ENCODE results near the gene KRTAP4-8.
"Not testable (repeated sequence)": the region's sequence is repeated elsewhere in the genome, so short reads cannot be mapped to it uniquely, and the experiment has no call there.

KRTAP4-8 gene

GRCh38 chr17:41063449-41063848, 34.5 kb downstream of the KRTAP4-8 start:
- H3K36me3 Mint-ChIP-seq (ENCODE audit: low read depth): no peaks in the 10 kb centered on the region
- DNase-seq: no peak

GRCh38 chr17:41061964-41062363, 36.0 kb downstream of the KRTAP4-8 start:
- DNase-seq: no peak
- no peak for TF ChIP-seq CTCF (IDR thresholded peaks at IDR 0.05)
- peaks cover 4% of the 10 kb centered on the region for H3K9me3 Mint-ChIP-seq
- no peaks in the 10 kb centered on the region for H3K36me3 Mint-ChIP-seq (ENCODE audit: low read depth)
- no peak overlapping the region for H3K4me3 Mint-ChIP-seq
- no peak overlapping the region for H3K27ac Mint-ChIP-seq
- peaks cover 4% of the 10 kb centered on the region for H3K27me3 Mint-ChIP-seq (ENCODE audit: low read depth, poor library complexity)
- peaks cover 11% of the 10 kb centered on the region for H3K4me1 Mint-ChIP-seq

More at GRCh38 chr17:41063449-41063848, 34.5 kb downstream of the KRTAP4-8 start:
- Mint-ChIP-seq H3K4me1 (peaks cover 11% of the 10 kb centered on the region), H3K27ac (no peak overlapping the region), H3K4me3 (no peak overlapping the region), H3K9me3 (no peaks in the 10 kb centered on the region), H3K27me3 (ENCODE audit: low read depth, poor library complexity) (peaks cover 4% of the 10 kb centered on the region)
- TF ChIP-seq CTCF (IDR thresholded peaks at IDR 0.05): no peak

GRCh38 chr17:41060052-41060604, 37.8 kb downstream of the KRTAP4-8 start, which contains the start of gene KRTAP2-3:
Gene KRTAP2-3 (minus strand): TSS chr17:41060114. CDS start chr17:41060050, 64 bp downstream.
- Mint-ChIP-seq H3K4me3 (no peak within 1 kb of the TSS), H3K9me3 (peaks cover 4% of the 10 kb centered on the region), H3K36me3 (ENCODE audit: low read depth) (no peaks in the 10 kb centered on the region), H3K4me1 (peaks cover 11% of the 10 kb centered on the region), H3K27me3 (ENCODE audit: low read depth, poor library complexity) (peaks cover 4% of the 10 kb centered on the region), H3K27ac (peak within 1 kb of the TSS; percentile 18)
- DNase-seq: no peak
- TF ChIP-seq CTCF (IDR thresholded peaks at IDR 0.05): no peak

GRCh38 chr17:41059276-41060051, 38.5 kb downstream of the KRTAP4-8 start:
- H3K36me3 Mint-ChIP-seq (ENCODE audit: low read depth); H3K27me3 Mint-ChIP-seq (ENCODE audit: low read depth, poor library complexity); DNase-seq; H3K4me3 Mint-ChIP-seq; H3K9me3 Mint-ChIP-seq: not testable (repeated sequence)
- Mint-ChIP-seq H3K27ac (peak overlapping the region; percentile 10), H3K4me1 (peaks cover 11% of the 10 kb centered on the region)

GRCh38 chr17:41058741-41059140, 39.2 kb downstream of the KRTAP4-8 start:
- H3K4me1 Mint-ChIP-seq: peaks cover 11% of the 10 kb centered on the region
- no peak for TF ChIP-seq CTCF (IDR thresholded peaks at IDR 0.05)
- no peaks in the 10 kb centered on the region for H3K36me3 Mint-ChIP-seq (ENCODE audit: low read depth)
- no peaks in the 10 kb centered on the region for H3K27me3 Mint-ChIP-seq (ENCODE audit: low read depth, poor library complexity)
- no peak overlapping the region for H3K4me3 Mint-ChIP-seq
- no peak overlapping the region for H3K27ac Mint-ChIP-seq
- no peak for DNase-seq
- peaks cover 5% of the 10 kb centered on the region for H3K9me3 Mint-ChIP-seq

GRCh38 chr17:41057547-41057946, 40.4 kb downstream of the KRTAP4-8 start:
- H3K4me1 Mint-ChIP-seq: peaks cover 11% of the 10 kb centered on the region
- no peaks in the 10 kb centered on the region for H3K36me3 Mint-ChIP-seq (ENCODE audit: low read depth)

GRCh38 chr17:41055130-41055529, 42.8 kb downstream of the KRTAP4-8 start, which contains the start of gene KRTAP2-2:
Gene KRTAP2-2 (minus strand): TSS chr17:41055230. CDS start chr17:41055211, 19 bp downstream.
- peaks cover 17% of the 10 kb centered on the region for H3K9me3 Mint-ChIP-seq
- H3K27ac Mint-ChIP-seq; H3K36me3 Mint-ChIP-seq (ENCODE audit: low read depth); H3K4me3 Mint-ChIP-seq; H3K4me1 Mint-ChIP-seq; DNase-seq; H3K27me3 Mint-ChIP-seq (ENCODE audit: low read depth, poor library complexity): not testable (repeated sequence)

More at GRCh38 chr17:41057547-41057946, 40.4 kb downstream of the KRTAP4-8 start:
- no peak for TF ChIP-seq CTCF (IDR thresholded peaks at IDR 0.05)
- DNase-seq: no peak
- no peak overlapping the region for H3K27ac Mint-ChIP-seq
- peaks cover 17% of the 10 kb centered on the region for H3K9me3 Mint-ChIP-seq
- H3K27me3 Mint-ChIP-seq (ENCODE audit: low read depth, poor library complexity): no peaks in the 10 kb centered on the region
- H3K4me3 Mint-ChIP-seq: no peak overlapping the region

GRCh38 chr17:41054556-41054955, 43.4 kb downstream of the KRTAP4-8 start:
- peaks cover 17% of the 10 kb centered on the region for H3K9me3 Mint-ChIP-seq
- not testable (repeated sequence) for H3K27me3 Mint-ChIP-seq (ENCODE audit: low read depth, poor library complexity); H3K36me3 Mint-ChIP-seq (ENCODE audit: low read depth)

More at GRCh38 chr17:41054556-41054955, 43.4 kb downstream of the KRTAP4-8 start:
- H3K4me3 Mint-ChIP-seq, DNase-seq, H3K4me1 Mint-ChIP-seq, H3K27ac Mint-ChIP-seq: not testable (repeated sequence)

All from nephron progenitor cell (in vitro differentiated cells).